GM19372 (cell line): ENCODE results near the gene ERC2.
"Not testable (repeated sequence)": the region's sequence is repeated elsewhere in the genome, so short reads cannot be mapped to it uniquely, and the experiment has no call there.

Experiments
- ATAC-seq: cut with Tn5 transposase; IDR thresholded peaks from one replicate; pipeline ENCODE4 v1.9.1; 2021; ENCODE audit warnings: mild to moderate bottlenecking, low read depth, moderate library complexity; ENCODE audit not compliant: unreplicated experiment

Gene ERC2

DNA sequence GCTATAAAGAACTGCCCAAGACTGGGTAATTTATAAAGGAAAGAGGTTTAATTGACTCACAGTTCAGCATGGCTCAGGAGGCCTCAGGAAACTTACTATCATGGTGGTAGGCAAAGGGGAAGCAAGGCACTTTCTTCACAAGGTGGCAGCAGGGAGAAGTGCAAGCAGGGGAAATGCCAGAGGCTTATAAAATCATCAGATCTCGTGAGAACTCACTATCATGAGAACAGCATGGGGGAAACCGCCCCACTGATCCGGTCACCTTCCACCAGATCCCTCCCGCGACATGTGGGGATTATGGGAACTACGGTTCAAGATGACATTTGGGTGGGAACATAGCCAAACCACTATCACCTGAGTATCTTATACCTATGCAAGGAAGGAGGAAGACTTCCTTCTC is 963.2 kb downstream of the ERC2 start:
- not testable (repeated sequence) for ATAC-seq

DNA sequence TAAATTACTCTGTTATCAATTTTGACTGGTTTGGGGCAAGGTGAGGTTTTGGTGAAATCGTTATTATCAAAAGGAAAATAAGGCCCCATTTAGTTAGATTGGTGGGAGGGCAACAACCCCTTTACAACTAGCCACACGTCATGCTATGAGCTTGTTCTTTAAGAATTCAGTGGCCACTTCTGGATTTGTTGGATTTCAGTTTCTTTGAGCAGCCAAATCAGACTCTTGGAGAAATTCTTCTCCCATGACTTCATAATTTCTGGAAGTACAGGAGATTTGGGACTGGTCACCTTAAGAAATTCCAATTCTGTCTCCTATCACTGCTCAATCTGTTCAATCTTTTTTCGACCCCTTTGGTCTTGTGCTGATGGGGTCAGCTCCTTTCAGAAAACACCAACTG is 966.4 kb downstream of the ERC2 start:
- ATAC-seq: no peak

DNA sequence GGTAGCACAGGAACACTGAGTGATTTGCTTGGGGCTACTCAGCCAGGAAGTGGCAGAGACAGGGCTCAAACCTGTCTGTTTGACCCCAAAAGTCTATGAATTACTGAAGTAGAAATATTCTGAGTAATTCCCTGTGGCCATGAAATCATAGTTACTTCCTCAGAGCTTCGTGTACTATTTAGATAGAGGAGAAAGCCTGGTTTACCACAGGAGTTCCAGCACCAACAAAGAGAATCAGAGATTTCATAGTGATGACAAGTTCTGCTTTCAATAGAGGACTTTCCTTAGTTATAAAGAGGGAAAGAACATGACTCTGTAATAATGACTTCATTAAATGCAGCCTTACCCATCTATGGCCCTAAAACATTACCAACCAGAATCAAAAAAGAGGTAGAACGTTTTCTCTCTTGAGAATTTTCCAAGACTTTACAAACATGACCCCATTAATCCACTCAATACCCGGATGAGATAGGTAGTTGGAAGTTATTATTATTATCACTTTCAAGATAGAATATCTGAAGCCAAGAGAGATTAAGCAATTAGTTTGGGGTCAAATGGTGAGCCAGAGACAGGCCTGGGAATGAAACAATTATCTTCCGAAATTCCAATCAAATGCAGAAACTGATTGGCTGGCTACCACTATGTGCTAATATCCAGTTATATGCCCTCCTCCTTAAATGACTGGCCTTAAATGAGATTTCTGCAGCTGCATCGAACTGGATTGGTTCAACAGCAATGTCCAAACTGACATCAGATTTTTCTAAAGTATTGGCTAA is 967.5 kb downstream of the ERC2 start:
- no peak for ATAC-seq

DNA sequence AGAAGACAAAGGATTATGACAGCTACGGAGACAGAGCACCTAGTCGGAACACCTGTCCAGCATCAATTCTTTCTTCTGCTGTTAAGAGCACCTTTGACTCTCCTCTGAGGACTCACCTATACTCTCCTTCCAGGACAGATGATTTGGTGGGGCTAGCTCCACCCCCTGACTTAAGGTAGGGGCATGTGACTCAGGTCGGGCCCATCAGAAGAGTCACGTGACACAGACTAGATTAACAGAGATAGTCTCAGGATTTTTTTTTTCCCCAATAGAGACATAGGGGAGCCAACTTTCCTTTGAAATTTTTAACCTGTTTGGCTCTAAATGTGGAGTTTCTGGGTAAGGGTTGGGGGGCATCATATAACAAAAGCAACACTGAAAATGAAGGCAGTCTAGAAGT is 969.7 kb downstream of the ERC2 start:
- ATAC-seq: no peak

DNA sequence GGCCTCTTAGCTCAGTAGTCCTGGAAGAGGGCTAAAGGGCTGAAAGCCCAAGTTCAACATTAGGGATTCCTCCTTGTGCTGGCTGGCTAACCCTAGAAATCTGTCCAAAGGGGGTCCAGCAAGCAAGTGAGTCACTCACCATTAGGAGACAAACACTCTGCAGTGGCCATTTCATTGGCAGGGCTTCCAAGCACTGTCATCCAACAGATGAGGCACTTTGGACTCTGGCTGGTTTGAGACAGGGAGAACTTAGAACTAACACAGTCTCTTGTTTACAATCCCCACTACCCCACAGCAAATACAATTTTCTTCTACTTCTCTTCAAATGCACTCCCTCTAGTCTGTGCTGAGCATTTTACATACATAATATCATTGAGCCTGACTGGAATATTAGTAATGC is 971.0 kb downstream of the ERC2 start:
- no peak for ATAC-seq

DNA sequence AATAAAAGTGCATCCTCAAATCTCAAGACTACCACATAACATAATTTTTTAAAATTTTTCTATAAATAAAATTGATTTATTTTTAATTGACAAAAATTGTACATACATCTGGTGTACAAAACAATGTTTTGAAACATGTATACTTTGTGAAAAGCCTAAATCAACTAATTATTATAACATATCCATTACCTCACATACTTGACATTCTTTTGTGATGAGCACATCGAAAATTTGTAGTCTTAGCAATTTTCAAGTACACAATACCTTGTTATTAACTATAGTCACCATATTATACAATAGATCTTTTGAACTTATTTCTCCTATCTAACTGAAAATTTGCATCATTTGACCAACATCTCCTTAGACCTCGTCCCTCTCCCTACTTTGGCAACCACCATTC is 973.3 kb downstream of the ERC2 start:
- ATAC-seq: no peak

DNA sequence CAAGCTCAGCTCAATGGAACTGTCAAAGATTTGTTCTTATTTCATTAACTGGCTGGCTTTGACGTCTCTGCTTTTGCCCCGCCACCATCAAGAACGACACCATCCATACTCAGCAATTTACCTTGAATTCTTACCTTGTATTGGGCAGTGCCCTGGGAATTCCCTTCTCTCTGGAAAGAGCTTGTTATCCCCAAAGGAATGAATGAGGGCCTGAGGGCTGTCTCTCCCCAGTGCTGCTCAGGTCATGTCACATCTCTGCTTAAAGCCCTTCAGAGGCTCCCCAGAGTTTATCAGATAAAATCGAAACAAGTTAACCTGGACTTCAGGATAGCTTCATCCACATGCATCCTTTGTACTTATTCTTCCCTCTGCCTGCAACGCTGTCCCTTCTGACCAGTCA is 975.3 kb downstream of the ERC2 start:
- ATAC-seq: no peak

DNA sequence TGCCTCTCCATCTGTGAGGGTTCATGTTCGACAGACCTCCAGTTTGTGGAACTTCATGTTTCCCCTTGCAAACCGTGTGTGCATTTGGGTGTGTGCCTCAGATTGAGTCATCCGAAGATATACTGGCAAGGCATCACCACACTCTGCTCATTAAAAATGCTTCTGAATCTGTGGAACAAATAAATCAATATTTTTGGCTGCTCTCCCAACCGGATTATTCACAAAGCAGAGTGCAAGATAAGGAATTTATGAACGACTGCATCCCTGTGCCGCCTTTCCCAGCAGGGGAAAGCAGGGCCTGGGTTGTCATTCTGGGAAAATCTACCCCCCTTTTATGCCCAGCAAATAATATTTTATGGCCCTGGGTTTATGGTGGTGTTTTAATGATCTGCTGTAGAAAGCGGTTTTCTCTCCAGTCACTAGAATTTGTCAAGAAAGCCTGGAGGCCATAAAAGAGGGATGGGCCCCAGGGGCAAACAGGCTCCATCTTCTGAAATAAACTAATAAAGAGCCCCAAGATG is 976.9 kb downstream of the ERC2 start:
- ATAC-seq: no peak

DNA sequence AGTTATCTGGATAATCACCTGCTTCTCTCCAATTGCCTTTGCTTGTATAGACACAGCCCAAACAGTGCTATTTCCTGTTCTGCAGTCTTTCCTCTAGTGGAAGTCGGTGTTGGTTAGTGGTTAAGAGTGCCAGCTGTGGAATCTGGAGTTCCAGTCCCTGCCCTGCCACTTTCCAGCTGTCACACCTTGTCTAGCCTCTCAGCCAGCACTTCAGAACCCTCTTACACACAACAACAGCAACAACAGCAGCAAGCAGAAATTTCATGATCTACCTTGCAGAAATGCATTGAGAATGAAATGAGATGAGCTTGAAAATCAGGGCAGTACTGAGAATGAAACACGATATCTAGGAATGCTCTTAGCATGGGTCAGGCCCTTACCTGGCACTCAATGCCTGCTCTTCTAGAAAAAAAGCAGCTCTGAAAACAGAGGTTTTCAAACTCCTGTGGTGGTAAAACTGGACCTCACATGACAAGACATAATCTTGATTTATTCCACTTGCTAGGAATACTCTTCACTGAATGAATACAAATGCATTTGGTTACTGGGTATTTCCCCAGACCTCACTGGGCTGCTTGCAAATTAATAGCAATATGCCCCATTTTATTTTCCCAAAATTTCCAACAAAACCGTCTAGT is 977.9 kb downstream of the ERC2 start:
- no peak for ATAC-seq

DNA sequence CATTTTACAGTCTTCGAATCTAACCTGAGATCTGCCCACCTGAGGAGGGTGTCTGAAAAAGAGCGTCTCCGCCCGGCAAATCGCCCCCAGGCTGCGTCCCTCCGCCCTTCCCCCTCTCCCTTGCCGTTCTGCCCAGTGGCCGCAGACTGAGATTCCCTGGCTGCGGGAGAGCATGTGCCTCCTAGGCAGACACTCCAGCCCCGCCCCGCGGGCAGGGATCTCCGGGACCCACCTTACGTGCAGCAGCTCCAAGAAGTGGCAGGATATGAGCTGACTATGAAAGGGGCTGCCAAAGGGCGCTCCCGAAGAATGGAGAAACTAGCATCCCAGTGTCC is 978.5 kb downstream of the ERC2 start:
- no peak for ATAC-seq

DNA sequence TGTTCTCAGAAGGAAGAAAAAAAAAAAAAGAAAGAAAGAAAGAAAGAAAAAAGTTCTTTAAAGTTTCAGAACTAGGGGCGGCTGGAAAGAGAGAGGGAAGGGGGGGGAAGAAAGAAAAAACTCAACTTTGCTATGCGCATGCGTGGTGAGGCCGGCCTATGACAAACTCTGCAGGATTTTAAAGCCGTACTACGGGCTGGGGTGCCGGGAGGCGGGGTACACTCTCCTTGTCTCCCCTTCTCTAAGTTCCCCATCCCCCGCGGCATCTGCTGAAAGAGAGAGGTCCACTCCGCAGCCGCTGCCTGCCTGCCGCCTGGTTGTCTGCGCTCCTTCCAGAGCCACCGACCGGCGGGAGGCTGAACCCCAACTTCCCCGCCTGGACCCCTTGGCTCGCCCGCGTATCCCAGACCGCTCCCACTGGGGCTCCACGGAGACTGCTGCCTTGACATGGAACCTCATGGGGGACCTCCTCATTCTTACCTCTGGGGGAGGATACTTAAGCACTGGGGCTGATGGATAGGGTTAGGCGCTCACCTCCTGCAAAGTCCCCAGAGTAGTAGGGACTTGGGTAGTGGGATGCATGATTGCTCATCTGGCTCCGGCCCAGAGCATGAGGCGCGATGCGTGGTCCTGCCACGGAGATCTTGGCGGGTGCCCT is 979.7 kb downstream of the ERC2 start:
- no peak for ATAC-seq

DNA sequence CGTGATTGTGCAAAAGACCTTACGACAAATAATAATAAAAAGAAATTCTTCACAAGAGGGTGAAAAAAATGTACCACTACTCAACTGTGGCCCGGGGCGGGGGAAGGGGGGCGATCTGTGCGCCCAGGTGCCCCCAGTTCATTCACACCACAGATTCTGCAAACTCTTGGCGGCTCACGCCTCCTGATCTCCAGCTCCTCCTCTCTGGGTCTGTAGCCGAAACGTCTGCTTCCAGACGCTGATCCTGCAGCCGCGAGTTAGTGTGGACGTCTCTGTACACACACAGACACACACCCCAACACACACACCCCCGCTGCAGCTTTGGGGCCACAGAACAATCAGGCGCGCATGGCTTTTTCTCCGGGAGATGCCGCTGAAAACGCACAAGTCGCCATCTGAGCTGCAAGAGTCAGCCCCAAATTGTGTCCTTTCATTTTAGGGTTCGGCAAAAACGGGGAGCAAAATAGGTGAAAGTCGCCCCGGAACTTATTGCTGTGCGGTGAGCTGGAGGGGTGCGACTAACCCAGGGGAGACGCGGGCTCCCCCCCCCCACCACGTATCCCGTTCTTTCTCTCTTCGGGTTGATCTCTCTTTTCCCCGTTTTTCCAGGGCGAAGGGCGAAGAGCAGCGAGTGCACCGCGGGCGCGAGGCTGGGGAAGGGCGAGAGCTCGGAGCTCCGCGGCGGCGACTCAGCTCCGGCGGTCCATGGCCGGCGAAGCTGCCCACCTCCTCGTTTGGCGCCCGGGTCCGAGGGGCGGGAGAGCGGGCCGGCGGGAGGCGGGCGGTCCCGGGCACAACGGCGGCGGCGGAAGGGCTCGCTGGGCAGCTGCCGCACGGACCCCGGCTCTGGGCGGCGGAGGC is 980.7 kb downstream of the ERC2 start:
- no peak for ATAC-seq

DNA sequence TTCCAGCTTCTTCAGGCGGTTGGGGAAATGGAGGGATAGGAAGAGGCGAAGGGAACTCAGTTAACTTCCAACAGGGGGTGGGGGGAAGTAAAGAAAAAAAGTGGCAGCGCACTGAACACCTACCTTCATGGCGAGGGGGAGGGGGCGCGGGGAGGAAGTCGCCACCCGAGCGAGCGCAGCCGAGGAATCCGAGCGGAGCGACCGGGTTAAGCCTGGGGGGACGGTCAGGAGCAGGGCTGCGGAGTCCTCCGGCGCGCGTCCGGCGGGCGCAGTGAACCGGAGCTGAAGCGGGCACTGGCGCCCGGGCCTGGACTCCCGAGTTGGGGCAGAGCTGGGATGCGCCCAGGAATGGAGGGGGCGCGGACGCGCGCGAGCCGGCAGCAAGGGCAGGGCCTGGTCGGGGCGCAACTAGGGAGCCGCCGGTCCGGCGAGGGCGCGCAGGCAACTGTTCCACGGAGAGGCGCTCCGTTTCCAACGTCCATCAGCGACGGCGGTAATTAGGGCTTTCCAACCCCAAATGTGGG is 981.3 kb downstream of the ERC2 start, which contains the start of gene WNT5A:
TSS of gene WNT5A (minus strand) at position 450 of the 524 bp plus-strand sequence. CDS start at position 129, 321 bp downstream.
- ATAC-seq: no peak

DNA sequence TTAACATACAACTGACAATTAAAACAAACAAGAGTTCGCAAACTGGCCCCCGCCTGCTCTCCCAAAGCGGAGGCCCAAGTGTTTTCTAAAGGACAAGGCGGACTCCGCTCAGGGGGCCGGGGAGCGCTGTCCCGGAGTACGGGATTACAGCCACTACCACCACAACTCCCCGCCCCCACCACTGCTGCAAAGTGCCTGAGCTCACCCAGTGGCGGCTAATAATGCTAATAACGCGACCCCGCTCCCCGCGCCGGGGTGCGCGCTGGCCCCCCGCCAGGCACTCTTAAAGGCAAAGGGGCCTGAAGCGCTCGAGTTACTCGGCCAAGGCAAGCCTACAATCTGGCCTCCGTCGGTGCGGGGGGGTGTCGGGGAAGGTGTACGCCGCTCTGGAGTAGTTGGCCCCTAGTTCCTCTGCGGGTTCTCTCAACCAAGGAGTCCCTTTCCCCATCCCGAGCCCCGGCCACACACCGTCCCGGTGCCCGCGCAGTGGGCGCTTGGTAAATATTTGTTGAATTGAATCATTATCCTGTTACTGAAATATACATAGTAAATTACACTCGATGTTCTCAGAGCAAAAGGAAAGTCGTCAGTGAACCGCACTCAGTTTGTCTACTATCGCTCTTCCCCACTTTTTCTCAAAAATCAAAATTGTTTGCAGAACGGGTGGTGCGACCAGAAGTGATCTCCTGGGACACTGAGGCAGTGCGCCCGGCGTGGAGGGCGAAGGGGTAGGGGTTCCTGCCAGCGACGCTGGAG is 982.0 kb downstream of the ERC2 start:
- ATAC-seq: no peak

DNA sequence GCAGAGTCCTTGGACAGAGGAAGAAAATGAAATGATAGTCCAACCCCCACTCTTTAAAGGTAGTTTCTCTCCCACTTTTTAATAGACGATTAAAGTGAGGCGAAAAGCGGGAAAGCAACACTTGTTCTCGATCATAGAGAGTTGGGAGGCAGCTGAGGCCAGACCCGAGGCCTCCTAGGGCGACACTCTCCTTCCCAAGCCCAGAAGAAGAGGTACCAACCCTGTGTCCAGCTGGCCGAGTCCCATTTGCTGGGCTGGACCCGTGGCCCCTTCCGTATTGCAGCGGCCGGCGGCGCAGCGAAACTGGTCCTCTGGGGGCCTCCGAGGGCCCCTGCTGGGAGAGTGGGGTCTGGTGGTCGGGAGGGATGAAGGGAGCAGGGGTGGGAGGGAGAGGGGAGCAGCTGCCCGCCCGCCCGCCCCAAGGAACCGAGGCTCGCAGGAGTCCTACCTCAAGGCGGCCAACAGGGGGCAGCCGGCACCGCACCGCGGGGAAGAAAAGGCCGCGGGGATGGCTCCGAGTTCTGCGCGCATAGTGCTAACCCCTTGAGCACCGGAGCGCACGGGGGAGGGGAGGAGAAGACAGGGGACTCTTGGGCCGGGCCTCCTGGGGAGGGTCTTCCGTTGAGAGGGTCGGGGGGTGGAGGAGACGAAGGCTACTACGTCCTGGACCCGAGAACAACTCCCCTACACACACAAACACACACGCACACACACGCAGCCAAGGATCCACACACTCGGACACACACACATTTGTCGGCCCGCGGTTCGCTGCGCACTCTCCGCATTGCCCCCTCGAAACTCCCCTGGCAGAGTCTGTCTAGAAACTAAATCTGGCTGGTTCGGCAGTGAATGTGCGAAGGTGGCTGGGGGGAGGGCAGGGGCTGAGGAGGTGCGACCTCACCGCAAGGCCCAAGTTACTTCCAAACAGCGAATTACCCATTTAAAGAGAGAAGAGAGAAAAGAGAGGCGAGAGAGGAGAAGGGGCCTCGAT is 983.2 kb downstream of the ERC2 start:
- no peak for ATAC-seq

DNA sequence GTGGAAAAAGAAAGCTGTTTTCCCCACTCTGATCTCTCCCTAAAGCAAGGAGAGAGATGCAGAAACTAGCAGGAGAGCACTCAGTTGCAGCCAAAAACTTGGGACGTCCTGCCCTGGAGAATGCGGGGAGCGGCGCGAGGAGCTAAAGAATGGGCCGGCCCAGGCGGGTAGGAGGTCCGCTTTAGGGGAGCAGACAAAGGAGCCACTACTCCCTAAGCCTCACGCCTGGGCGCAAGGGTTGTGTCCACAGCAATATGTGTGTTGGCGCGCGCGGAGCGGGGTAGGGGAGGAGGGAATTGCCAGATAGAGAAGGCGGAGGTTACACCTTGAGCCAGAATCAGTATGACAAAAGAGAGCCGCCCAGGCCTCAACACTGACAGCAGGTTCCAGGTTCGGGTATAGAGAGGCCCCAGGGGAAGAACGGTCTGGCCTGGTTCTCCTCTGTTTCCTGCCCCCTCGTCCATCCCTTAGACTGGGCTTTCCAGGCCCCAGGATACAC is 984.0 kb downstream of the ERC2 start:
- ATAC-seq: no peak

DNA sequence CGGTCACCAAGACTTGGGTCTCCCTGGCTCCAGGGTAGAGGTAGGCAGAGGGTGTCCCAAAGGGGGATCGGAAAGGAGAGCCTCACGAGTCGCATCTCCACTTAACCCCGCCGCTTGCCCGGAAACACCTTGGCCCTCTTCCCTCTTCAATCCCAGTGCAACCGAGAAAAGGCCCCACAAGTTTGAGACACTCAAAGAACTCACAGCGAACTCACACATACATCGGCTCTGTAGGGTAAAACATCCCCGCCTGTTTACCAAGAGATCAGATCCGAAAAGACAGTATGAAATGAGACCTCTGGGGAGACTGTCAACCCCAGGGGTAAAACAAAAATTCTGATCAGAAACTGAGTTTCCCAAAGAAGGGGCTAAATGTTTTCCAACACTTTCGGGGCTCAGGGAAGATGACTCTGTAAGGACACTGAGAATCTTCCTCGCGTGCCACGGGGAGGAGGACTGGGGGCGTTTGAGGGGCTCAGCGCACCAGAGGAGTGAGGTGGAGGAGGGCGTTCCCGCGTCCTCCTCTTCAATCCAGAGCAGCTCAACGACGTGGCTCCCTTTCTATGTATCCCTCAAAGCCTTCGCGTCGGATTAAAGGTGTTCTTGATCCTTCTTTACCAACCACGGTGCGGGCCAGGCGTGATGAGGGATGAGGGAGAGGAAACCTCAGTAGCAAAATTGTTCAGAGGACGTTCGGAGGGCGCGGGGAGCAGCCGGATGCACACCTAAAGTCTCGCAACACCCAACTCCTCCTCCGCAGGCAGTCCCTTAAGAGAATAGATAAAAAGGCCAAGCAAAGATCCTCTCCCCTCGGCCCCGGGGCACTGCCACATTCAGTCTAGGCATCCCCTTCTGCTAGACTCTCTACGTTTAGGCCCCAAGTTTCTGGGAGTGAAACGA is 984.8 kb downstream of the ERC2 start:
- no peak for ATAC-seq
